ENCODE results near the gene NOL7.

NOL7 gene

DNA sequence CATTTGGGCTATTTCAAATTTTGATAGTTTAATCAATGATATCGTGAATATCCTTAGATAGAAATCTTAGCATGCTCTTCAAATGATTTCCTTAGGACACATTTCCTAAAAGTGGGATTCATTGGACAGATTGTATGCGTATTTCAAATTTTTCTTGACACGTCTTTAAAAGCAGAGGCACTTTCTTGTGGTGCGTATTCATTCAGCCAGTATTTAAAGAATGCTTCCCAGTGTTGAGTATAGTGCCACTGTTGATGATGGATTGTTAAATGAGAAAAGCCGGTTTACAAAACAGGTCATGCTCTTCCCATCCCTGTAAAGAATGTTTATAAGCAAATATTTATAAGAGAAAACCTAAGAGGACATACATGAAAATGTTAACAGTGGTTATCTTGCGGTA is 15.1 kb upstream of the NOL7 start:
- DNase-seq: no peak

DNA sequence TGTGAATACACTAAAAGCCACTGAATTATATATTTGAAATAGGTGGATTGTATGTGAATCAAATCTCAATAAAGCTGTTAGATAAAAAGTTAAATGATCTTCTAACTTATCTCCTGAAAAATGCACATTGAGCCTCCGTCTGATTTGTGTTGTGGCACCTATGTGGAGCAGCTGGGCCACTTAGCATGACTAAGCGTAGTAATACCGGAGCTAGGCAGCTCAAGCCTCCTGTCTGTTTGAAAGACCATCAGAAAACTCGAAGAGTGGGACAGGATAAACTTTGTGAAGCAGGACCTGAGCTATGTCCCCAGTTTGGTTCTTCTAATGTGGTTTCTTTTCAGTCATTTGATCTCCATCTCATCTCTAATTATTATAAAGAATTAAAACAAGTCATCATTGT is 11.0 kb upstream of the NOL7 start:
- no peak for DNase-seq

DNA sequence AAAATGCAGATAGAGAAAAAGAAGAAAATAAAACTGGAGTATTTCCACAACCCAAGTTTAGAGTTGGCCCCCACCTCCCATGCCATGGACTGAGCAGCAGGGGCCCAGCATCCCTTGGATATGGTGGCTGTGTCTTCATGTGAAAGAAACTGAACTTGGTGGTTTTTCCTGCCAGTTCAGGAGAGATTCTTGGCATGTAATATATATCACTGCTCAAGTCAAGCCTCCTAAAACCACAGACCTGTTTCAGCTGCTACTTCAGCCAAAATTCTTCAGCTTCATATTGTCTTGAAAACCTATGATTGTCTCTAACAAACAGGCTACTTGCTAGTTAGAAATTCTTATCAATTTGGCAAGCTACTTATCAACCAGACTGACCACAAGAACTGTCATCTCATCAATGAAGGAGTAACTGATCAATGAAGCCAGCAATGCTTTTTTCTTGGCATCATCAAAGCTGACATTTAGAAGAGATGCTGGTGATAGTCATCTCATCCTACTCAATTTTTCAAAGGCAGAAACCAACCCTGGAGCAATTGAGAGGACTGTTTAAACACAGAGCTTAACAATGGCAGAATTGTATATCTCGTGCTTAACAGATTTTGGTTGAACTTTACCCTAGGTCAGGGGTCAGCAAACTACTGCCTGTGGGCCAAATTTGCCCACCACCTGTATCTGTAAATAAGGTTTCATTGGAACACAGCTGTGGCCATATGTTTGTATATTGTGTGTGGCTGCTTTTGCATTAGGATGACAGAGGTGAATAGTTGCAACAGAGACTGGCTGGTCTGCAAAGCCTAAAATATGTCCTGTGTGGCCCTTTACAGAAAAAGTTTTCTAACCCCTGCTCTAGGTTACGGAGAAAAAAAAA is 10.4 kb upstream of the NOL7 start:
- DNase-seq: no peak

DNA sequence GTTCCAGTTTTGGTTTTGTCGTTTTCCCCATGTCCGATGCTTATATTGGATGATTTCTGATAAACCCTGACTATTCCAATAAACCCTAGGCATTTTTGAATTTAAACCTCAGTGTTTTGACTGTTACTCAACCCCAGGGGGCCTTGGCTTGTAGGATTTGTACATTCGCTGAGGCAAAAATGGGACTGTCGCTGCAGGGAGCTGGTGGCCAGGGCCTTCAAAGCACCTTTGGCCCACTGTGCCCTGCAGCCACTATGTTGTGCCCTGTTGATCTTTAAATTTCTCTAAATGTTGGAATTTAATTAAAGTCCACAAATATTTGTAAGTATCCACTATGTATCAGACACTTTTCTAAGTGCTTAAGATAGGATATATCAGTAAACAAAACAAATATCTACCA is 9.5 kb upstream of the NOL7 start:
- DNase-seq: no peak

DNA sequence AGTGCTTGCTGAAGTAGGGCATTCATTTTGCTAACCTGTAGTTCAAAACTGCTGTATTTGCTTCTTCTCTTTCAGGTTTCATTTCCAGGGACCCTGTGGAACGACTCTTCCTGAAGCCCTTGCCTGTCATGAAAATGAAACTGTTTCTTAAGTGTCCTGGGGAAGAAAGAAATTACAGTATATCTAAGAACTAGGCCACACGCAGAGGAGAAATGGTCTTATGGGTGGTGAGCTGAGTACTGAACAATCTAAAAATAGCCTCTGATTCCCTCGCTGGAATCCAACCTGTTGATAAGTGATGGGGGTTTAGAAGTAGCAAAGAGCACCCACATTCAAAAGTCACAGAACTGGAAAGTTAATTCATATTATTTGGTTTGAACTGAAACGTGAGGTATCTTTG is 3.4 kb upstream of the NOL7 start:
- no peak for DNase-seq

DNA sequence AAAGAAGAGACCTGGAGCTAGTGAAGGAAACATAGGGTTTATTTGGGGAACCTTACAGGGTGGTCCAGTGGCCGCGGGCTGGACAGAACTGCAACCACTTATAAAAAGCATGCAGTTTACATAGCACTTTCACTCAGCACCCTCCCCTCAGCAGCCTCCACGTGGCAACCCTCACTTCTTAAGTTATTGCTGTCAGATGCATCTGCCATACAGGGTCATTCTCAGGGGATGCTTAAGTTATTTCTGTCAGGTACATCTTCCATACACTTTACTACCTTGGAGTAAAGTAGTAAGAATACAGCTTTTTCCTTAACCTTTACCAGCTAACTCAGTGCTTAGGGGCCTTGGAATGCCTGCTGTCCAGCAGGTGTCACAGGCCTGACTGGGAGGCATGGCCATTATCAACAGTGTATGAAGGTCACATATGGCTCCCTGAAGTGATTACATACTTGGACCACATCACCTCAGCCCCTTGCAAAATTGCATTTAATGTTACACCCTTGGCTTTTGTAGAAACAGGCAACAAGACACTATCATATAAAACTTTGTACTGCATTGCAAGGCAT is 2.0 kb upstream of the NOL7 start:
- DNase-seq: no peak

DNA sequence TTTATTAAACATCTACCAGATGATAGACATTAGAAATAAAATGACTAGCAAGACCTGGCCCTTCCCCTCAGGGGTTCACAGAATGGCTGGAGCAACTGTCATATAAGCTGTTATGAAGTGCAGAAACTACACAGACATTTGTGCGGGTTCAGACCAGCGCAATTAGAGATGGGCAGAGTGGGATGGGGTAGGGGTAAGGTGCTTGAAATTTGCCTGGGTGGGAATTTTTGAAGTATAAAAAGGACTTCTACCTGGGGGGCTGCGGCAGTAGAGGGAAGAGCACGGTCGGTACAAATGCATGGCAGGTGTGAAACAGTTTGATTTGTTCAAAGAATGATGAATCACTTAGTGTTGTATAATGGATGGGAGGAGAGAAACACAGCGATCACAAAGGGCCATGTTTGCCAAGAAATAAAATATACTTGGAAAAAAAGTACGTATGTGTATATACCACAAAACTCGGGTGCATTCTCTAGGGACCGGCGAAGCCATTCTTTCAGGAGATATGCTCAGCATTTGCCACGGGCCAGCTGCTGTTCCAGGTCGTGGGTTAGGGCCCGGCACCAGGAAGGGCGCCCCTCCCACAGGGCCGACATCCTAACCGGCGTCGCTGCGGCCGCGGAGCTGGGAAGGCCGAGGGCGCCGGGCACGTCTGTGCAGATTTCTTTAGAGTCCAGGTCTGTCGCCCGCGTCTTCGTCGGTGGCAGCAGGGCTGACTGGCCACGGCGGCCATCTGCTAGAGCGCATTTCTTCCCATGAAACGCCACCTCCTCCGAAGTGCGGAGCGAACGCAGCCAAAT is 809 bp upstream of the NOL7 start:
- DNase-seq: peak; percentile 30

DNA sequence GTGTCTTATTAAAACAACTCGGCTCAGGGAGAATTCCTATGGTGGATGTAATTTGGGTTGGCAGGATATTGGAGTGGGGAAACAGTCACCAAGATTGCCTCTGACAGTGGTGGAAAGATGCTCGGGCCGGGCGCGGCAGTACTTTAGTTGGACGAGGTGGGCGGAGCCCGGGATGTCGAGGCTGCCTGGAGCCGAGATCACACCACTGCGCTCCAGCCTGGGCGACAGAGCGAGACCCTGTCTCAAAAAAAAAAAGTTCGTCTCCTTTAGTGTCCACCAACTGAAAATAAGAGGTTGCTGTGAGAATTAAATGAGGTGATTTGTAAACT is 621 bp downstream of the NOL7 start:
- DNase-seq: no peak

DNA sequence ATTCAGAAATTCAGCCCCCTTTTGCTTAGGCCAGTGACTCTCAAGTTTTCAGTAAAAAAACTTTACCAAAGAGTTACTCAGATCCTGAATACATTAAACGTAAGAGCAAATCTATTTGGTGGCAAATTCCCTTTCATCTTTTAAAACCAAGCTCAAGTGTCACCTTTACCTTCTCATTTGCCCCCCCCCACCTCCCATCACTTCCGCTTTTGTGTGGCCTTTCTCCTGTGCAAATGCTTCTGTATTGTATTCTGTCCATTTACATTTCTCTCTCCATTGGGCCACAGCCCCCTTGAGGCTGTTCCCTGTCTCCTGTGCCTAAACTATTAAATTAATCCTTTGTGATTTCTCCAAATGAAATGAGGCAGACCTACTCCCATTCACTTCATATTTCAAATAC is 1.9 kb downstream of the NOL7 start:
- DNase-seq: no peak

DNA sequence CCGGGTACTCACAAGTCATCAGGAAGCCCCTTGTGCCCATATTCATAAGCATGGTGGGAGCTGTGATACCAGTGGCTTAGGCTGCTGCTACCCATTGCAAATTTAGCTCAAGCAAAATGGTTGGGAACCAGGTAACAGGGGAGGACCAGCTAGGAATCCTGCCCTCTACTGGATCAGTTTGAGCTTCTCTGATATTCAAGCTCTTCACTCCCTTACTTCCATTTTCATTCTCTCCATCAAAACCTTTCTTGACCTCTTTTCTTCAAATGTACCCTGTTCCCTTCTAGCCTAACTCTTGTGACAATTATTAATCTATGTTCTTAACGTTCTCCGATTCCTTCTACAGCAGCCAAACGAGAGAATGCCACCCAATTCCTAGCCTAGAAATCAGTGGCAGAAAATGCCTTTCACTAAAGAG is 9.7 kb downstream of the NOL7 start:
- no peak for DNase-seq

DNA sequence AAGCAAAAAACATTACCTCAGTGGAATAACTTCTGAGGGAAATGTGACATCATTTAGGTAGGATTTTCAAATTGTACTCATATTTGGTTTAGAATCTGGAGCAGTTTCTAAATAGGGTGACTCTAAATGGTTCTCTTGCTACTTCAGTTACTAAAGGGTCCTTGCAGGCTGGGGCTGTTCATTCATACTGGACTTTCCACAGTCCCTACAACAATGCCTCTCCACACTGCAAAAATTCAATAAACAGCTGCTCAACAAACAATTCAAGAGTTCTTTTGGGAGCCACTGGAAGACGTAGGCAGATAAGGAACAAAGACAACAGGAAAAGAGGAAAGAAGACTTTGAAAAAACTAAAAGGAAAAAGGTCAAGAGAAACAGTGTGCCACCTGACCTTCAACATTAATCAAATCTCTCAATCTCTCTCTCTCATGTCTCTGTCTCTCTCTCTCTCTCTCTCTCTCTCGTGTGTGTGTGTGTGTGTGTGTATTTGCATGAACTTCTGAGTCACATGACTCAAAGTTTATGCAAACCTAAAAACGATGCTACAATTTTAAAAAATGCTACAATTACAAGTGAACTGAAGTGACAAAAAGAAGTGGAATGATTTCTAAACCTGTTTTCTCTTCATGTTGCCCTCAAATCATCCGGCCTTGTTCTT is 14.5 kb downstream of the NOL7 start:
- DNase-seq: no peak

DNA sequence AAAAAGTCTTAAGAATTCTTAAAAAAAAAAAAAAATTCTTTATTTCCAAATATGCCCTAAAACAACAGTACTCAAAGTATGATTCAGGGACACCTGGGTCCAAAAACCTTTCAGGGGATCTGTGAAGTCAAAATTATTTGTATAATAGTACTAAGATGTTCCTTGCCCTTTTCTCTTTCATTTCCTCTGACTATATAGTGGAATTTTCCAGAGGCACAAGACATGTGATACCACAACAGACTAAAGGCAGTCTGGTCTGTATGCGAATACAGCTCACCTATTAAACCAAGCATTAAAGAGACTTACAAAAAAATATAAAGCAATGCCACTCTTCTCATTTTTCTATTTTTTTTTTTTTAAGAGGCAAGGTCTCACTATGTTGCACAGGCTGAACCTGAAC is 15.4 kb downstream of the NOL7 start:
- no peak for DNase-seq

DNA sequence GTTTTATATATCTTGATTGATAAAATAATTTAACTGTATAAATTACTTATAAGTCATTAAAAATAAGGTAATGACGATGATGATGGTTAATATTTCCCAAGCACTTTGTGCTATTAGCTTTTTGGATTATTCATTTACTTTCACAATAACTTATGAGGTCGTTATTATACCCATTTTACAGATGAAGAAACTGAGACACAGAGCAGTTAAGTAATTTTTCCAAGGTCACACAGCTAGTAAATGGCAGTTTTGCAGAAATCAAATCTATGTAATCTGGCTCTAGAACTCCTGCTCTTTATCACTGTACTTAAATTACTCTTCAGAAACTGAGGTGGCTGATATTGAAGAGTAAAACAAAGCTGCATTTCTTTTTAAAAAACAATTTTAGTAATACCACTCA is 18.2 kb downstream of the NOL7 start:
- no peak for DNase-seq

DNA sequence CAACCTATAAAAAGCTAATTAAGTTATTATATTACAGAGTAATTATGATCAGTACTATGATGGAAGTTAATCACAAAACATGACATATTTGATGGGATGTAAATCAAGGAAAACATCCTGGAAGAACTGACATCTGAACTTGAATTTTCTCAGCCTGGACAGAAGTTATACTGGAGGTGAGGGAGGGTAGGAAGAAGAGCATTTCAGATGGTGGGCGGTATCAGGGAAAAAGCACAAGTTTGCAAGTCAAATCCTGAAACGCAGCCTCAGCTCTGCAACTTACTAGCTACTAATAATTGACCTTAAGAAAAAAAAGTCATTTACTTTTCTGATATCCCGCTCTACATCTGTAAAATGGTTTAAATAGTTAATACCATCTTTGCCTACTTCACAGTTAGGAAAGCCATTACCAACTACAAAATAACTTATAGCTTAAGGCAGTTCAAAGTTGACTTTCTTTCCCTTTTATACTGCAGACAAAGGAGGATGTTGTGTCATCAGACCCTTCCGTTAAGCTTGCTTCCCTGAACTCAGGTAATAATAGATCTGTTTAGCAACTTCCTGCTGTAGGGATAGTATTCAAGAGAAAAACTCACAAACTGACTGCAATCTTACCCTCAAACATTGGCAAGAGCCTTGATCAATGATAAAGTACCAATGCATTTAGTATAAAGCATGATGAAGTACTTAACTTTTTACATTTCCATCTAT is 21.0 kb downstream of the NOL7 start:
- DNase-seq: no peak

DNA sequence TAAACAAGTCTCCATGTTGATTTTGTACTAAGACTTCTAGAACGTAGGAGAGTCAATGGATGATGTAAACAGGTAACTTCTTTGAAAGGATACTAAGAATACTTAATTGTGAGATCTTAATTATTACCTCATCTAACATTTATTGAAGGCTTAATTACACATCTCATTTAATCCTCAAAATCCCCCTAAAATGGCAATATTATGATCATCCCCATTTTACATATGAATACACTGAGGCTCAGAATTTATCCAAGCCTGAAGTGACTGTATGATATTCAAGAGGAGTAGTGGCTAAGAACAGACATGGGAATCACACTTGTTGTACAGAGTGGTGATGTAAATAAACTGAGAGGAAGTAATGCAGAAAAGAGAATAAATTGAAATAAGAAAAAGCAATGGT is 22.9 kb downstream of the NOL7 start:
- no peak for DNase-seq

DNA sequence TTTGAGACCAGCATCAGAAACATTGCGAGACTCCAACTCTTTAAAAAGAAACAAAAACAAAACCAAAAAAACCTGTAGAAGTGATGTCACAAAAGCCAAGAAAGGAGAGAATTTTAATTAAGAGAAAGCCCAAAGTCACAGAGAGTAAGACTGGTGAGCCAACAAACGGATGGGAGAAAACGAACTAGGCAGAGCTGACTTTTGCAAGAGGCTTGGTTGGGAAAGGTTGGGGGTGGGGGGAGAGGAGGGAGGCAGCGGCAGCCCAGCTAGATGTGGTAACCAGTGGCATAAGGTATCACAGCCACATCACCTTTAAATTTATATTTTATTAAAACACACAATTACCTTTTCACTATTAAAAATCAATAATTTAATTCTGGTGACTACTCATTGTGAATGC is 23.5 kb downstream of the NOL7 start:
- no peak for DNase-seq

DNA sequence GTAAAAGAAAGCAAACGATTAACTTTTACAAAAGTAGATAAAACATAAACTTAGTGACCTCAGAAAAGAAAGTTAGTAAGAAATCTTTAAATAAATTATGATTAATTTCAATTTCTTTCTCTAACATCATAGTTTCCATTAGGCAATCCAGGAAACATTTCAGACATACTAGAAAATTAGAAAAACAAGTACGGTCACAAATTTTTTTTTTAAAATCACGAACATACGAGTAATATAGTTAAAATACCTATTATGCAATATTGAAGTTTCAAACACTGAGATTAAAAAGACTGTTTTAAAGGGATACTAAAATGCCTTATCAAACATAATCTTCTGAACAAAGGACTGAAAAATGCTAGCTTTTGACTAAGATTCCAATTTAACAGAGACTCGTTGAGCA is 26.2 kb downstream of the NOL7 start:
- no peak for DNase-seq

DNA sequence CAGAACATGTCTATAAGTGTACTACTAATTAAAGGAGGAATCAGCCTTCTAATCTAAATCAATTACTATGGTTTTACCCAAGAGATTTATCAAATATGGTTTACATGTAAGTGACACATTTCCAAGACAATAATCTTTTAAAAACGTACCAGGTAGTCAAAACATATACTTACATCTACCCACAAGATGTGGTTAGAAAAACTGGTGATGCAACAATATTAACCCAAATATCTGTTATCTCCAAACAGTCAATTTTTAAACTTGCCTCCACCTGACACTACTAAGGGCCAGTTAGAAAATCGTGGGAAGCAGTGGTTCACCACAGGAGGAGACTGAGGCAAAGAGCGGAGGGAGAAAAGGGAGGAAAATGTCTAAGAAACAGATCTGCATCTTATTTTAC is 28.0 kb downstream of the NOL7 start:
- DNase-seq: no peak

DNA sequence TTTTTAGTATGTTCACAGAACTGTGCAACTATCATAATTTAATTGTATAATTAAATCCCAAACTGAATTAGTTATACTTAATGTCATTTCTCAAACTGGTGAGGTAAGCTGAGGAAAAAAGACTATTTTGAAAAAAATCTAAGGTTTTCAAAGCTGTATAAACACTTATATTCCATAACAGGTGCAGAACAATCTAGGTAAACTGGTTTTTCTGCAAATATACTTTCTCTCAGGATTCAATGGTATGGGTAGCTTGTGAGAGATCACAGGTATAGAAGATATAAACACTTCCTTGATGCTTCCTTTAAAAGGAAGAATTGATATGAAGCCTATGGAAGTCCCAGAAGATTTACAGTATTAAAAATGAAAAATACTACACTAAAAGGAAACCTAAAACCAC is 33.7 kb downstream of the NOL7 start:
- DNase-seq: no peak

DNA sequence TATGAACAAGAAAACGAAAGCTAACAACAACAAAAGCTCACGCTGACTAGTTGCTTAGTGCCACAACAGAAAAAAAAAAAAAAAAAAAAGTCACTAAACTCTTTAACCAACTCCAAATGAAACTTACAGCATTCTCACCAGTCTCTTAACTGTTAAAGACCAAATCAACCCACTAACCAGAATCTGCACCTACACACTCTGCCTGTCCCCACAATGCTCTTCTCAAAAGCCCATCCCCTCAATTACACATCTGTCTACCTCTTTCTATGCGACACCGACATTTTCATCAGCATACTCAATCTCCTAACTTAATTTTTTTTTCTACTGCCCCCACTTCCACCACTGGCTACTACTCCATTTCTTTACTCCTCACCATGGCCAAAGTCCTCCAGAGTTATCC is 34.3 kb downstream of the NOL7 start:
- DNase-seq: no peak

DNA sequence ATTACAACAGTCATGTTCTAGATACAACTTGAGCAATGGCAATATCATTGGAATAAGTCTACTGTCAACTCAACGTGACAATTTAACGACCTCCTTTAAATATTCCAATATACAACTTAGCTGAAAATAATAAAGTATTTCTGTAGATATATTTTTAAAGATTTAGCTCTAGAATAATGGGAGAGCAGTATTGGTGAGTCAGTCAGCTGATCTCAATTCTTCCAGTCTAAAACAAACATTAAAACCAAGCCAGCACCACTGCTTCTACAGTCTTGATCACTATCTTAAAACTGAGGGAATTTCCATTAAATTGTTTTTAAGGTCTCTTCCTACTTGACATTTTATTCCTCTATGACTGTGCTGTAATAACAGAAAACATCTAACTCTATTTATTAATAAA is 38.2 kb downstream of the NOL7 start:
- no peak for DNase-seq

DNA sequence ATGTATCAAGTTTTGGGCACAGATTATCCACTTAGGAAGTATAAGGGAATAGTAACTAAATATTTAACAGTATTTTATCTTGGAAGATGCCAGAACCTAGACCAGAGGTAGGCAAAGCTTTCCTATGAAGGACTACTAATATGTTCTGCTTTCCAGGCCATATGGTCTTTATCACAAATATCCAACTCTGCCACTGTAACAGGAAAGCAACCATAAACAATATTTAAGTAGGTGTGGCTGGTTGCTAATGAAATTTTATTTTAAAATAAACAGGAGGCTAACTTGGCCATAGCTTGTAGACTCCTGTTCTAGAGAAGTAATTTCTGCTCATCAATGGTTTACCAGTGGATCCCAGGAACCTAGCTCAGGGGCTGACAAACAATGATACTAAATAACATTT is 39.4 kb downstream of the NOL7 start:
- no peak for DNase-seq

DNA sequence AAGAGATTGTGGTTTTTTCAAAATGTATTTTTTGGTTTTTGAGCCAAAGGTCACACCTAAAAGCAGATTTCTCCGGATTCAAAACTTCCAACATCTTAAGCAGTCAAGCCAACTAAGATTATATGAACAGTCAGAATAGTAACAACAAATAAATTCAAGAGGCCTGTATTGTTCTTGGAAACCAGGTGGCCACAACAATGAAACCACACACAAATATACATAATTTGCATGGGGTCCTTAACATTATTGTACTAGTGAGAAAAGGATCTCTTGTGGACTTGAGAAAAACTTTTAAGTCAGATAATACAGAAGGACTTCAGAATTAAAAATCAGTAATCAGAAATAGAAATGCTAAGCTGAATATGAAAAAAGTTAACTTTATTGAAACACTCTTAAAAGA is 40.6 kb downstream of the NOL7 start:
- DNase-seq: no peak

Measured in GOT3 (cell line).